ENCODE data around the gene ADD2.

The ADD2 gene

DNA sequence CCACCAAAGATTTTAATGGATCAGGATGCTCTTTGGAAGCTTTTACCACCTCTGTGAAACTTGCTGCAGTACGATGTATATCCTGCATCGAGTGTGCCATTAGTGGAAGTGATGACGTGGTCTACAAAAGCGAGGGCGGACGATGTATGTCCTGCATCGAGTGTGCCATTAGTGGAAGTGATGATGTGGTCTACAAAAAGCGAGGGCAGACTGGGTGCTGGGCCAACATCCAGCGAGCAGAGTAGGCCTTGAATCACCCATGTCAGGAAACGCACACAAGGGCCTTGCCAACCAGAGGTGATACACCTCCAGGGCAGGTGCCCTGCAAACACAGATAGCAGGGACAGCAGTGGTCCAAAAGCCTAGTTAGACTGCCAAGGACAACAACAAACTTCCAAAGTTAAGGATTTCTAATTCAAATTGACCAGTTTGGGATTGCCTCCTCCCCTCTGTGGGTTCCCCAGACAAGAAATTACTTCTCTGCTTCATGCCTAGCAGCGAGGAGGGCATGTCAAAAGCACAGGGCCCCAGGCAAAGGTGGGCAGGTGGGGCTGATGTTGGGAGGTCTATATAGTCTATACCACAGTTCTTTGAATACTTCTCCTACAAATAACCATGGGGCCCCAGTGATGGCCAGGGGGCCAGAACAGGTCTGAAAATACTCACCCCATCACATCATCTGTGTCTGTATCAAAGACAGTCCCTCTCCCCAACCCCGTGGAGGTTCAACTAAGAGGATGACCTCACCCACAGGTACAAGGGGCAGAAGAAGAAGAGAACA is 70.2 kb downstream of the ADD2 start:
- DNase-seq: no peak

DNA sequence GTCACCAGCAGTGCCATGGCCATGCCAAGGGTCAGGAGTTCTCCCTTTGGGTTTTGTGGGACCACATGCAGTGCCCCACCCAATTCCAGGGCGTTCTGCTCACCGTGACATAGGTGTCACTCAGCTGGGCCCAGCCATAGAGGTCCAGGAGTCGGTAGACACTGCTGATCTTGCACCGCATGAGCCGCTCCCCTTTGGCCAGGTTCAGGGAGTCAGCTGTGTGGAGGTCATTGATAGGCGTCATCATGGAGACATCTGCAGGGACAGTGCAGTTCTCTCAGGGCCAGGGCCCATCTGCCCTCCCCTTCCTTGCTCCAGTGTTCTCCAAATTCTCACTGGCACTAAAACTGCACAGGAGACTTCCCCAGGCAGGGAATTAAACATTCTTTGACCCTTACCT is 71.9 kb downstream of the ADD2 start:
- DNase-seq: no peak

DNA sequence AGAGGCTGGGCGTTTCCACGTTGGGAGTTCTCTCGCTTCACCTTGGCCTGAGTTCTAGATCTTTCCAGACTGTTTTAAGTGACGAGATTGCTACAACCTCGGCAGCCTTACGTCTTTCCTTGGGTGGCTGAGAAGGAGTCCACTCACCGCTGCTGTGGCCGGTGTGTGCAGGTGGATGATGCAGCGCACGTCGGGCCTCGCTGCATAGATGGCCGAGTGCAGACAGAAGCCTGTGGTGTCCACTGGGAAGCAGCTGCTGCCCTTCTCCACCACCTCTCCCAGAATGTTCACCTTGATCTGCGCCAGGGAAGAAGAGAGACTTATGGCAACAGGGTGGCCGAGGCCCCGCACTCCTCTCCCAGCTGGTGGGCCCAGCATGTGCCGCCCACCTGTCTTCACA is 75.7 kb downstream of the ADD2 start:
- DNase-seq: no peak

DNA sequence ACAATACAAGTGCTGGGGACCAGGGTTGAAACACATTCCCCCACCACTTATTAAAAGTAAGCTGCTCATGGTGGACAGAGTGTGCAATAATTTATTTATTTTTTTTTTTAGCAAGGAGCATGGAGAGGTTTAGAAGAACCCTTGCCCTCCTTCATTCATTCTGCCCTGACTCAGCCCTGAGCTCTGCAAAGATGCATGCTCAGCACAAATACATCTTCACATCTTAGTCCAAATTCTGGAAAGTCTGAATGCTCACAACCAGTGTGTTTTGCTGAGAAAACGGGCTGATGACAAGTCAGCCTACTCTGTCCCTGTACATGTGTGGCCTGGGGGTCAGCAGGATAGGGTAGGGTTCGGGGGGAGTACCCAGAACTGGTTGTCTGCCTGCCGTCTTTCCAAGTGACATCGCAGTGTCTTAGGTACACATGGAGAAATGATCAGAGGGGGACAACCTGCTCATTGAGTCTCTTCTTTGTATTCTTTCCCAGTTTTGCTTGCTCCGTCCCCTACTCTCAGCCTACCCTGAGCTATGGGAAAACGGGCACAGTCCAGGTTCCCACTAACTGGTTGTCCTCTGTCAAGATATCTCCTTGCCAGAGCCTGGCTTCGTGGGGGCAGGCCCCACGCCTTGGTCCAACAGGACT is 76.4 kb downstream of the ADD2 start:
- no peak for DNase-seq

DNA sequence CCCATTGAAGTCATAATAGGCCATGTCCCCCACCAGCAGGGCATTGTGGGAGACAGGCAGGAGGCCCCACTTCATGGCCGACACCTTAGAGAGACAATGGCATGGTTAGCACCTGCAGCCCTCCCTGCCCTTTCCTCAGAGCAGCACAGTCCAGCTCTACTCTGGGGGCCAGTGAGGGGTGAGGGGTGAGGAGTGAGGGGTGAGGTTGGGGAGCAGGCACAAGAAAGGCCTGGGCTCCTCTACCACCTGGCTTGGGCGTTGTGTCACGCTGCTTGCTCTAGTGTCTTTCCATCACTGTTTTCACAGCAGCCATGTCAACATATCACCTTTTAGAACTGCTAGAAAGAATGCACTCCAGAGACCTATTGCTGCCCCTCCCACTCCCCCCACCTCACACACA is 77.2 kb downstream of the ADD2 start:
- no peak for DNase-seq

GRCh38 chr2:70688427-70688826 is 79.6 kb downstream of the ADD2 start:
- no peak for DNase-seq

DNA sequence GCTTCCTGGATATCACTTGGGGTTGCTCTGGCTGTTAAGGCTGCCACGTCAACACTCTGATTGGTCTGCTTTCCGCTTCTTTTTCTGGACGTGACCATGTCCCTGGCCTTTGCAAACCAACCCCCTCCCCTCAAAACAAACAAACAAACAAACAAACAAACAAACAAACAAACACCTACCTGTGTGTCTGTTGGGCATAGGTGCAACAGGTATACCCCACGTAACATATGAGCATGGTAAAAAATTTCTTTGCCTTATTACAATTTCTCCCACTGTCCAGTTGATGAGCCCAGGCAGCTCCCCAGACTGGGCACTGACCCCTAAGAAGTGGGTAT is 80.6 kb downstream of the ADD2 start:
- no peak for DNase-seq

DNA sequence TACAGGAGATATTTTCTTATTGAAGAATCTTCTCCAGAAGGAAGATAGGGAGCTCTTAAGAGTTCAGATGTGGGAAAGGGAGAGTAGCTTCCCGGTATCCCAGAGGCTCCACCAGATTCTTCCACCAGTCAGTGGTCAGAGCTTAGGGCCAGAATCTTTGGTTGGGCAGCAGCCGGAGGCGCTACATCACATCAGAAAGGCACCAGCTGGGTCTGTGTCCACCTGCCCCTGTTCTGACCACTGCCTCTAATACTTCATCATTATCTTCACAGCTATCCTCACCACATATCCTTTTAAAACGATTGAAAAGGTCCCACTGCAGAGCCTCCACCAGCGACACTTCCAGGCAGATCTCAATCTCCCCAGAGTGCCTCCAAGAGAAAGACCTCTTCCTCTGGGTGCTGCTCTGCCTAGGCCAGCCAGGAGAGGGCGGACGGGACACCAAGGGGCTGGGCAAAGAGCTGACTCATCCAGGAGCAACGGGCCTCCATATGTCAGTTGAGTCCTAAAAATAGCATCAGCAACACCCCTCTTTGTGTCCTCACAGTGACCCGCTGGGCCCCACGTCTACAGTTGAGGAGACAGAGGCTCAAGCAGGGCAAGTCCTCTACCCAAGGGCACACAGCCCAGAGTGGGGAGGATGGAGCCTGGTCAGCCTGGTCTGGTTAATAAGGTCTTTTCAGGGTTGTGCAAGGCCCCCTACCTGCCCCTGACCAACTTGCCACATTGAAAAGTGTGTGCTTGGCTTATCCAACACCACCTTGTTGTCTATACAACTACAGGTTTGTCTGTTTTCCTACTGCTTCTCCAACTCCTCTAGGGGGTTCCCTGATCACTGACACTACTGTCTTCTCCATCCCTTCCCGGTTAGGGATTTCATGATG is 81.2 kb downstream of the ADD2 start:
- no peak for DNase-seq

GRCh38 chr2:70685771-70686171 is 82.2 kb downstream of the ADD2 start:
- DNase-seq: no peak

DNA sequence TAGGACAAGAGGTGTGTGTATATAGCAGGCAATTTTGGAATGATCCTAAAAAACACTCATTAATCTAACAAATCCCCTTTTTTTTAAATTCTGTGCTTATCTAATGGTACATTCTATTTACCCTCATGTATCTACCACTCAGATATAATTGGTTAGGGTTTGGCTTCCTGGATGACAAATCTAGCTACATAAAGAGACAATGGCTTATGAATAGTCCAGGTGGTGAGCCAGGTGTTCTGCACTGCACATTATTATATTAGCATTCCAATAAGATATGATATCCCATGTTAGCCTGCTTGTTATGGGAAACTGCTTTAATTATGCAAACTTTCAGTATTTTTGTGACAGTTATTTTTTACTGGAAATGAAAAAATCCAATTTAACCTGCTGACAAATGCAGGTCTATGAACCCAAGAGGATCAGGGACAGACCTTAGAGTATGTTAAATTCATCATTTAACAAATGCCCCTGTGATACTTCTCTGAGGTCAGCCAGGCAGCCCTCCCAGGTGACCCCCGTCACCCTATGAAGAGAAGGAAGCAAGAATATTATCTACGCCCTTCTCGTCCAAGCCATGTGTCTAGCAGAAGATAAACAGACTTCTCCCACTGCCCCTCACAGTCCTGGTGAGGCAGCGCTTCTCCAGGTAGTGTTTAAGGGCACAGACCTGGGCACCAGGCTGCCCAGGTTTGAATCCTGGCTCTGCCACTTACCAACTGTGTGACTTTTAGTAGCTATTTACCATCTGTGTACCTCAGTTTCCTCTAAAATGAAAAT is 83.0 kb downstream of the ADD2 start:
- no peak for DNase-seq

- no peak for DNase-seq
These were observed 84.5 kb downstream of the ADD2 start for GRCh38 chr2:70683455-70683854.

DNA sequence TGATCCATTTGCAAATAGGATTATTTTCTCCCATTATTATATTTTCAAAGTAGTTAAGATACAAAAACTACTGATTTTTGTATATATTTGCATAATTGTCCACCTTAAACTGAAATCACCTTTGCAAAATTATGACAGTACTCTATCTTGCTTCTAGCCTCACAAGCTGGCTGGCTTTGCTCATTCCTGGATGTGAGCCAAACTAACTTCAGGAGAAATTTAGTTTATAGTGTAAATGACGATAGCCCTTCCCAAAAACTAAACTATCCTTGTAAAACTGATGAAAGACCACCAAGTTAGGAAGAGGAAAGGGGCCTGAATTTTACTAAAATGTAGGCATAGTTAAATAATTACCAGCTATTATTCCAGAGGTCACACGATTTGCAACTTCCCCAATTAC is 87.3 kb downstream of the ADD2 start:
- DNase-seq: no peak

DNA sequence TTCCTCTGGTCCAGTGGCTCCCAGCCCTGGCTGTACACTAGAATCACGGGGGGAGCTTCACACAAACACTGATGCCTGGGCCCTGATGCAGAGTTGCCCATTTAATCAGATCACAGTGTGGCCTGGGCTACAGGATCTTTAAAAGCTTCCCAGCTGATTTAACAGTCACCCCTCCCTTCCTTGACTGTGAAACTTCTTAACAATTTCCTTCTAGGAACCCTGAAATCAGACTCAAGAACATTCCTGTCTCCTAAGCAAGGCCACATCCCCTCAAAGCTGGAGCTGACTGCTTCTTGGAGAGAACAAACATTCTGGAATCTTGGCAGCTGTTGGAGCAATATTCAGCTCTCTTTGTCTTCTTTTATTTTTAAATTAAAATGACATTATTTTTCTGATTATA is 88.7 kb downstream of the ADD2 start:
- DNase-seq: no peak

- DNase-seq: no peak
These were observed 89.3 kb downstream of the ADD2 start for GRCh38 chr2:70678576-70679143.

DNA sequence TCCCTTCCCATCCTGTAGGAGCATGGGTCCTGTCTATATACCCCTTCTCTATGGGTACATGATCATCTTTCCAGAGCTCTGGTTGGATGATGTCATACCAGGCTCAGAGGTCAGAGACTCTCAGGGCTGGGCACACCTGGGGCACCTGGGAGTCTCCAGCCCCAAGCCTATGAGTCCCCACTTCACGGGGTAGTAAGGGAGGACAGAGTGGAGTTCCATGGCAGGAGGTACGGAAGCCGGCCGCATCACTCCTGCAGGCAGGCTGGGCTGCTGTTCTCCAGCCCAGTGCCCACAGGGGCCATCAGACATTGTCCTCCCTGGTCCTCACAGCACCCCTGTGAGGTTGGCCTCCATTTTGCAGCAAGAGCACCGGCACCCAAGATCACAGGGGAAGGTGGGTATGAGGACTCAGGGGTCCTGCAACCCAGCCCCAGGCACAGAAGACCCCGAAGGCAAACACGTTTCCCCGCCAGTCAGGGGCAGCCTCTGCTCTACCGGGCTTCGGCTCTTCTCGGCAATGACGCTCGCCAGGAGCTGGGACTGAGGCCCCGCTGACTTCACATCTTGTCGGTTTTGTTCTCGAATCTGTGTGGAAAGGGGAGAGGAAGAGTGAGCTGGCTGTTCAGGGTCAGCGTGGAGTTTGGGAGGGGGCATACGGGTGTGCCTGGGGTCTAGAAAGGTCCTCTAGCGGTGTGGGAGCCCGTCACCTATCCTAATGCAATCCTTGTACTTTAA is 91.5 kb downstream of the ADD2 start:
- no peak for DNase-seq

DNA sequence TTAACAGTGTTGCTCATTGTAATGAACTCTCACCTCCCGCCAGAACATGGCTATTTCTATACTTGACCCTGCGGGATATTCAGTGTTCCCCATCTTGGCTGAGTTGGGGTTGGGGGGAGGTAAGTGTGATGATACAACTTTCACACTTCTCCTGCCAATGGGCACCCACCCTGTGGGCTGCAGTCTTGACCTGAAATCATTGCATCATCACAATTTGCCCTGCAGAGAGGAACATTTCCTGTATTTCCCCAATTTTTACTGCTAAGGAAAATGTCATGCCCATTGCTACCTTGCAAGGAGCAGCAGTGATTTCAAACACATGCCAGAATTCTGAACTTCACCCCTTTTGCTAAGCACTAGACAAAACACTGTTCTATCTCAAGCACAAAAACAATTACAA is 92.1 kb downstream of the ADD2 start:
- DNase-seq: no peak

DNA sequence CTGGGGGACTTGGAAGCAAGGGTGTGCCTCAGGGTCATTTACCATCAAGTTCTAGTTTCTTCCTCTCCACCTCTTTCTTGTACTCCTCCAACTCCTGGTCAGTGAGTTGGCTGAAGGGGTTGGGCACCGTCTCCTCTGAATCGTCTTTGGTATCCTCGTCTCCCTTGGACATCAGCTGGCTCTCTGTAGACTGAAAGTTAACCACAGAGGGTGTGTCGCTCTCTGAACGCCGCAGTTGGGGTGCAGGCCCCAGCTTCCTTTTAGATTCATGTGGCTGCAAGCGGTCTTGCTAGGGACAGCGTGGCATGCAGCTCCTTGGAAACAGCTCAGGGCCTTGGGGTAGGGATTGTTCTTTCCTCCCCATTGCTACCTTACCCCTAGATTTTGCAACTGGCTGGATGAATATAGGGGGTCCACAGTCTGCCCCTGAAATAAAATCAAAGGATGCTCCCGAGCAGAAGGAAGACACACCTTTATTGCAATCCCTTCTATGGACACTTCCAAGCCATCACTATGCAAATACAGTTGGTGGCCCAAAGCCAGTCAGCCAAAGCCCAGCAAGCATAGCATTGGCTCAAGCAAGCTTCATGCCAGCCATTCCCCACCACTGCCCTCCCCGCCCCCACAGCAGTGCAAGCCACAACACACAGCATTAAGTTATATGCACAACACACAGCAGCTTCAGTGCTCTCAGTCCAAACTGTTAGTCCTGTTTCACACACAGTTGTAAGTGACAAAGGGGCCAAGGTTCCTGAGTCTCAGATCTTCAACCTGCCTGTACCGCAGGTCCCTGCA is 93.2 kb downstream of the ADD2 start:
- no peak for DNase-seq

DNA sequence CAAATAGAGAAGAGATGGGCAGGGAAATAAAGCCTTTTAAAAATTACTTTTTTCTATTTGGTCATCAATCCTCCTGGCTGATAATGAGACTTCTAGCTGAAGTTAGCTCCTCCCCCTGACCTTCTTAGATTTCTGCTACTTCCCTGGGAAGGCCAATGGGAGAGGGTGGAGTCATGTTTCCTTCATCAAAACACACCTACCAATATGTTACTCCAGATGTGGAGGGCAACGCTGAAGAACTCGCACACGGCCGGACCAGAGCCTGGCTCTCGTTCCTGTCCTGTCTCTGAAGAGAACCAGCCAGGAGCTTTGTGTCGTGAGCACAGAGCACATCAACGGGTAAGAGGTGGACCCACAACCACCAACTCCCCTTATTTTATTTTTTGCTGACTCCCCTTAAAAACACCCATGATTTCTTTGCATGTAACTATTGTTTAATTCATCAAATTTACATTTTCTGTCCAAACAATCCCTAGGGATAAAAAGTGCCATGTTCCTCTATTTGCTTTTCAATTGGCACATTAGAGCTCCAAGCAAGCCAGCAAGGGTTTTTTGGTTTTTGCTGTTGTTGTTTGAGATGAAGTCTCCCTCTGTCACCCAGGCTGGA is 94.9 kb downstream of the ADD2 start:
- no peak for DNase-seq

GRCh38 chr2:70671092-70671675 is 96.8 kb downstream of the ADD2 start:
- DNase-seq: no peak

DNA sequence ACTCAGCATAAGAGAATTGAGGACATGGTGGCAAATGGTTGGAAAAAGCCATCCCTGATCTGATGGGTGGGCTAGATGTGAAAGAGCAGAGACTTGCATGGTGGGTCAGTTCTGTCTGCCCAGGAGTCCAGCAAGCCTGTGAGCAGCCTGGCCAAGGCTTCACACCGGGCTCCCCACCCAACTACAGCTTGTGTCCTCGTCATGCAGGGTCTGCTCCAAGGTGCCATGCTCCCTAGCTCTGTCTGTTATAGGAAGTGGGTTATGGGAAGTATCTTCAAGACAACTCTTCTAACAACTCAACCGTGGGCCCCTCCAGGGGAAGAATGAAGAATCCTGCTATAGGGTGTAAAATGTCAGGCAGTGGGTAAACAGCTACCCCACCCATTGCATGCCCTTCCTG is 97.4 kb downstream of the ADD2 start:
- no peak for DNase-seq
